TTC549 (cell line): ENCODE measurements around the gene WARS2.

Experiments
- FAIRE-seq: peaks from 2 replicates; lab custom pipeline; 2012; peaks lifted over from hg19 to GRCh38; lab: Jason Lieb, UNC

WARS2 gene

GRCh38 chr1:118983558-118984041 lies 156.9 kb downstream of the WARS2 start:
- no peak for FAIRE-seq

- no peak for FAIRE-seq
Measured at GRCh38 chr1:118982821-118983557, 157.5 kb downstream of the WARS2 start.

- no peak for FAIRE-seq
Measured at GRCh38 chr1:118982266-118982665, 158.2 kb downstream of the WARS2 start.

GRCh38 chr1:118981436-118981835 lies 159.0 kb downstream of the WARS2 start:
- no peak for FAIRE-seq
